Endometrial microvascular endothelial cells (primary cell): ENCODE data around the gene RASGRP4. TPM values are rescaled to one million over a fixed set of nuclear protein-coding genes. Genes with fewer than 3 reads are reported as not detected.

ENCODE experiments used
- in situ Hi-C: cut with HindIII; loops from 2 replicates; pipeline ENCODE4 v1.10.0; 2017; ENCODE audit warnings: low sequenced_read_pairs, low pct_unique_long_range_greater_than_20kb; ENCODE audit errors: inconsistent ontology term
- total RNA-seq: library from RNA; depleted of rRNA; stranded (reverse); fragments of >200 nt; gene quantifications from one replicate; pipeline ENCODE4 v1.2.3, GENCODE V29; 2015; ENCODE audit errors: inconsistent ontology term

RASGRP4 gene
- total RNA-seq, 1 donor from 2014 or later = not detected

DNA sequence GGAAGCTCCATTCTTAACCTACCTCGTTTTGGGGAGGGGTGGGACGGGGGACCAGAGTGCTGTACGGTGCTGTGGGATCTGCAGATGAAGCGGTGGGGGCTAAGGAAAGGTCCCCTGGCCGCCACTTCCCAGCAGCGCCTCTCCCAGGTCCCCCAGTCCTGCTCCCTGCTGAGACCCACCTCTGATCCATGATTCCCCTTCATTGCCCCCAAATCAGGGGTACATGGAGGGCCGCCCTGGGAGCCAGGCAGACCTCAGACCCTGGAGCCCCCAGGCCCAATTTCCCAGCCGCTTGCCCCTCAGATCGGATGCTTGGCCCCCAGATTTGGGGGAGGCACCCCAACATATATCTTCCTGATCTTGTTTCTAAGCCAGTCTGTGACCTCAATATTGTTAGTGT is 26.9 kb downstream of the RASGRP4 start:
- in situ Hi-C loops = no loop called here

GRCh38 chr19:38395381-38396114 is 30.5 kb downstream of the RASGRP4 start:
- in situ Hi-C loops = no loop called here

- in situ Hi-C loops = no loop called here
These were observed 31.5 kb downstream of the RASGRP4 start for GRCh38 chr19:38394488-38394887.

- in situ Hi-C loops = no loop called here
These were observed 33.2 kb downstream of the RASGRP4 start for GRCh38 chr19:38392707-38393308.

DNA sequence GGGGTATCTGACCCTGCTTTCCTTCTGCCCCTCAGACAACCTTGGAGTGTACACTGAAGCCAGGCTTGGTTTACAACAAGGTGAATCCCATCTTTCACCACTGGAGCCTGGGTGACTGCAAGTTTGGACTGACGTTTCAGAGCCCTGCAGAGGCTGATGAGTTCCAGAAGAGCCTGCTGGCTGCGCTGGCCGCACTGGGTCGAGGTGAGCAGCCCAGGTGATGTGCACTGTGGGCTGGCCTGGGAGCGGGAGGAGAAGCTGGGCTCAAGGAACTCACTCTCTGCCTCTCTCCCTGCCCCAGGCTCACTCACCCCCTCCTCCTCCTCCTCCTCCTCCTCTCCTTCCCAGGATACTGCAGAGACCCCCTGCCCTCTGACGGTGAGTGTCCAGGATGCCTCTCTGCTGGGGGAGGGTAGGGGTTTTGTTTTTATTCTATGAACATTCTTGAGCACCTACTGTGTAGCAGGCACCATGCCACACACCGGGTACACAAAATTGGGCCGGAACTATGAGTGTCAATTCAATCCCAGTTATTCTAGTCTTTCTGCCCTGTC is 34.0 kb downstream of the RASGRP4 start:
- in situ Hi-C loops = no loop called here

DNA sequence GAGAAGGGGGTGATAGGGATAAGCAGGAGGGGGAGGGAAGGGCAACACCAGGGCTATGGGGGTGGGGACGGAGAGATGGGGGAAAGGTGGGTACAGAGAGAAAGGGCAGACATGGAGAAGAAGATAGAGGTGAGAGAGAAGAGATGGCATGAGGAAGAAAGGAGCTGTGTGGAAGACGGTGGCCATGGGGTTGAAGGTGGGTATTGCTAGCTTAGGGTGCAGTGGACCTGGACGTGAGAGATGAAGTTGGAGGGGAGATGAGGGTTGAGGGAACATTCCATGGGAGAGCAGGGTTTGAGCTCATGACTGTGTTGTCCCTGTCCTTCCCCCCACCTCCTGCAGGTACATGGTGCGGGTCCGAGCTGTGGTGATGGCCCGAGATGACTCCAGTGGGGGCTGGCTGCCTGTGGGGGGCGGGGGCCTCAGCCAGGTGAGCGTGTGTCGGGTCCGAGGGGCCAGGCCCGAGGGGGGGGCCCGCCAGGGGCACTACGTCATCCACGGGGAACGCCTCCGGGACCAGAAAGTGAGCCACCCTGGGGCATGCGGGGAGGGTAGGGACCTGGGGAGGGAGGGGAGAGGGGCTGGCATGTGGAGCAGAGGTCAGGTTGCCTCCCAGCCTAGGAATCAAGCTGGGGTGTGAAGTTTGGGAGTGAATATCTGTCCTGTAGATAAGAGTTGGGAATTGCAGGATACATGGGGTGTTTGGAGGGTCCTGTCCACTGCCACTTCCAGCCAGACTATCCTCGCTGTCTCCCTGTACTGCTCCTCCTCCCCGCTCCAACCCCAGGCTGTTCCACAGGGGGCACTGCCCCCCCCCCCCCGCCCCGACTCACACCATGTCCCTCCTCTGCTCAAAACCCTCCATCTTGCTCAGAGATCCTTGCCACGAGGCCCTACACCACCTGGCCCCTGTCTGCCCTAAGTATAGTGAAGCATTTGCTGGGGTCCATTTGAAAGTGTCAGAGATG is 35.8 kb downstream of the RASGRP4 start:
- in situ Hi-C loops = no loop called here

DNA sequence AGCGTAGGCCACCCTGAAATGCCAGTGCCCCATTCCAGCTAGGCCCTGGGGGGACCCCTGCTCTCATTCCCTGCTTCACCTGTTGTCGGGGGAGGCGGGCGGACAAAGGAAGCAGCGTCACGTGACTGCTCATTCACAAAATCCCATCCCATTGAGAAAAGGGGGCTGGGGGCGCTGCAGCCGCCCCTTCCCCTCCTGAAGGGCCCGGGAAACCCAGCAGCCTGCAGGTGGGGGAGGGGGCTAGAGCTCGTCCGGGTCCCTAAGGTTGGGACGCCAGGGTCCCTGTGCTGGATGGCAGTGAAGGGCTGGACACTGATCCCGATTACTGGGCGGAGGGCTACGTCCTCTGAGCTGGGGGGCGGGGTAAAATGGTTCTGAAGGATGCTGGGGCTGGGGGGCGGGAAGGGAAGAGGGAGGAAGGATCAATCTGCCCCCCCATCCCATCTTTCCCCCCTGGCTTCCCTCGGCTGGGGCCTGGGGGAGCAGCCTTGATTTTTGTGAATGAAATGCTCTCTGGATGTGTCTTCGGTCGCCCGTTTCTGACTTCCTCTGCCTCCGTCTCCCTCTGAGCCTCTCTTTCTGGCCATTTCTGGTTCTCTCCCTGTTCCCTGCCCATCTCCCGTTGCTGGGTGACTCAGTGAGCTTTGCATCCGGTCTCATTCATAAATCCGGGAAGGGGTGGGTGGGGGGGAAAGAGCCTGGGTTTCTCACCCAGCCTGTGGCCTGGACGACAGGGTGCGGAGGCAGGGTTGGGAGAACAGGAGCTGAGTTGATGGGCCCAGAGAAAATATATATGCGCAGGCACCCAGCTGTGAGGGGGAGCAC is 36.7 kb downstream of the RASGRP4 start:
- in situ Hi-C loops = no loop called here

DNA sequence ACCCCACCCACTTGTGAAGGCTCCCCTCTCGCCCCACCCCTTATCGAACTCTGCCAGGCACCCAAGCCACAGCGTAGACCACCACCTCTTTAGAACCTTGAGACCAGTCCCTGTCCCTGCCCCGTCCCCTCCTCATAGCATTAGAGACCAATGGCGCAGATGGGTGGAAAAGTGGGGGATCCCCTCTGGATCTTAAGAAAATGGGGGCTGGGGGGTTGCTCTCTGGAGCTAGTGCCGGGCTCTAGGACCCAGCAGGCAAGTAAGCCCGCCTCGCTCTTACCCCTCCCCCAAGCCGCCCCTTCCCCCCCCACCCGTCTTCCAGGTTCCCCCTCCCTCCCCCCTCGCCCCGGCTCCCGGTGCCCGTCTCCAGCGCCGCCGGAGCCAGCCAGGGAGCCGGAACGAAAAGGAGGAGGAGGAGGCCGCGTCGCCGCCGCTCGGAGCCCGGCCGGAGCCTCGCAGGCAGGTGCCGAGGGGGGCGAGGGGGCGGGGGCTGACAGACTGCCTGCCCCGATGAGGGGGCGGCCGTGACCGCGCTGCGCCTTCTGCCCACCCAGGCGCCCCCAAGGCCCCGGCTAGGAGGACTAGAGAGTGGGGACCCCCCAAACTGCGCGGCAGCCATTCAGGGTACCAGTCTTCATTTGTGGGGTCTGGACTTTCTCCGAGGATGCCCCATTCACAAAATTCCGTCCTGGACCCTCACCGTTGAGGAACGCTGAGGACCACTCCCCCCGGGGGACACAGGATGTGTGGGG is 37.5 kb downstream of the RASGRP4 start, which contains the start of gene SPRED3:
Gene SPRED3 (plus strand): TSS at position 349 of the 752 bp plus-strand sequence. CDS start 1,606 bp downstream, outside the sequence.
- in situ Hi-C loops = no loop called here

DNA sequence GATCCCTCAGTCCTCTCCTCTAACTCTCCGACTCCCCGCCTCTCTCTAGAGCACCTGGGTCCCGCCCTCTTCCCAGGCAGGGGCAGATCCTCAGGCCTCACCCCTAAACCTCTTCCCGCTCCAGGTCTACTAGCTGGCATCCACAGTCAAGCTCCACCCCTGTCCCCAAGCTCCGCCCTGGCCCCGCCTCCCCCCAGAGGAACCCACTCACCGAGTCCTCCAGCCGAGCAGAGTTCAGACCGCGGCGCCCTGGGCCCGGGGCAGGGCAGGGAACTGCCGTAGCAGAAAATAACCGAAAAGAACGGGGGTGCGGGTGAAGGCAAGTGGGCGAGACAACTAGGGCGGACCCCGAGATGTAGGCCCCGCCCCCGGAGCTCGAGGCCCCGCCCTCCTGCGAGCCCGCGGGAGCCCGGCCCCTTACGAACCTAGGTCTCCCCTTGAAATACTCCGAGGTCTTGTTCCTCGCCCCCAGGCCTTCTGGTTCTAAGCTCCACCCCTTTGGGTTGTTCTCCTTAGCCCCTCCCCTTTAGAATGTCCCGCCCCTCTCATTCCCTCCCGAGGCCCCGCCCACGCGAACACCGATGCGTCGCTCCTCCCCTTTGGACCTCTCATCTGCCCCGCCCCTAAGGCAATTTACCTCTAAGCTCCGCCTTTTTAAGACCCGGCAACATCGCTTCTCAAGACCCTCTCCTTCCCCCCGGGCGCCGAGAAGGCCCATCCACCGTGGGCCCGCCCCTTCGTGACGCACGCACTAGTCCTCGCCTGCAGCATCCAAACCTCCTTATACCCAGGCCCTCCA is 38.3 kb downstream of the RASGRP4 start, which contains the start of gene GGN:
Gene GGN (minus strand): TSS at position 485 of the 799 bp plus-strand sequence. CDS start 773 bp downstream, outside the sequence.
- in situ Hi-C loops = no loop called here

DNA sequence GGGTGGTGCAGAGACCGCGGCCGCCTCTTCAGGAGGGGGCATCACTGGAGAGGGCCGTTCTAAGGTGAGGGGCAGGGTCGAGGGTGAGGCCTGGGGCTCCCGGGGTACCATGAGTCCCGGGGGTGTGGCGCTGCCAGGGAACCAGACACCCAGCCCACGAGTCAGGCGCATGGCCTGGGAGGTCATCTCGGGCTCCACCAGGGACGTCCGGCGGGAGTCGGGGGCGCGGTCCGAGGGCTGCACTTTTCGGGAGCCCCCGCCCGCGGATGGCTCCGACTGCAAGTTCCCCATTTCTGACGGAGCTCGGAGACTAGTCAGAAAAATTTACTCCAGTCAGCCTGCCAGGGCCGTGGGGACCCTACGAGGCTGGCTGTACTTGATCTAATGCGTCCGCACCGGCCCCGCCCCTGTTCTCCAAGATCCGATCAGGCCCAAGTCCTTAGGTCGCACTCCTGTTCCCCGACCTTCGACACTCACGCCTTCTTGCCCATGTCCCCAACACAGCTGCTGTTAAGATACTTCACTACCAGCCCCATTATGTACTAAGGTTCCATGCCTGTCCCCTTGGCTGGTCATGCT is 39.0 kb downstream of the RASGRP4 start:
- in situ Hi-C loops = no loop called here

DNA sequence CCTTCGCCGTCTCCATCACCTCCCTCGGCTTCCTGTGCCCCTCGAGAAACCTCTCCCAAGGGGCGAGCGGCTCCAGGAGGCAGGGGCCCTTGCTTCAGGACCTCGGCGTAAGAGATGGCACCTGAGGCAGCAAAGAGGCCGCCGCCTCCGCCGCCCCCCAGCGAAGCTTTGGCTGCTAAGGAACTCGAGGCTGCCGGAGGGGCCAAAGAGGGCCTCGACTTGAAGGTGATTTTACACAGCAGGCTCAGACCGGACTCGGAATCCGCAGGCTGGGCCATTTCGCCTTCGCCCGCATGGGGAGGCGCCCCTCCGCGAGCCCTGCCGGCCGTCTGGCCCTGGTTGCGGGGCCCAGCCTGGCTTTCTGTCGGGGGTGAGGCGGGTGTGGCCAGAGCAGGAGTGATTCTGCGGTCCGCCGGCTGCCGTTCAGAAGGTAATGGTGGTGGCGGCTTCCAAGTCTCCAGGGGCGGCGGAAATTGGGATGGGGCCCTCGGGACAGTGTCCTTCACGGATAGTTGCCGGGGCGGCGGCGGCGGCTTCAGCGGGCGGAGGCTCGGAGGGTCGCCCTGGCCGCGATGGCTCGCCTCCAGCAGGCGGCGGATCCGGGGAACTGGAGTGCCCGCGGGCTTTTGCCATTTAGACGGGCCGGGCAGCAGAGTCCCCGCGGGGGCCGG is 39.6 kb downstream of the RASGRP4 start:
- in situ Hi-C loops = no loop called here

GRCh38 chr19:38385804-38386257 is 40.2 kb downstream of the RASGRP4 start:
- in situ Hi-C loops = no loop called here

DNA sequence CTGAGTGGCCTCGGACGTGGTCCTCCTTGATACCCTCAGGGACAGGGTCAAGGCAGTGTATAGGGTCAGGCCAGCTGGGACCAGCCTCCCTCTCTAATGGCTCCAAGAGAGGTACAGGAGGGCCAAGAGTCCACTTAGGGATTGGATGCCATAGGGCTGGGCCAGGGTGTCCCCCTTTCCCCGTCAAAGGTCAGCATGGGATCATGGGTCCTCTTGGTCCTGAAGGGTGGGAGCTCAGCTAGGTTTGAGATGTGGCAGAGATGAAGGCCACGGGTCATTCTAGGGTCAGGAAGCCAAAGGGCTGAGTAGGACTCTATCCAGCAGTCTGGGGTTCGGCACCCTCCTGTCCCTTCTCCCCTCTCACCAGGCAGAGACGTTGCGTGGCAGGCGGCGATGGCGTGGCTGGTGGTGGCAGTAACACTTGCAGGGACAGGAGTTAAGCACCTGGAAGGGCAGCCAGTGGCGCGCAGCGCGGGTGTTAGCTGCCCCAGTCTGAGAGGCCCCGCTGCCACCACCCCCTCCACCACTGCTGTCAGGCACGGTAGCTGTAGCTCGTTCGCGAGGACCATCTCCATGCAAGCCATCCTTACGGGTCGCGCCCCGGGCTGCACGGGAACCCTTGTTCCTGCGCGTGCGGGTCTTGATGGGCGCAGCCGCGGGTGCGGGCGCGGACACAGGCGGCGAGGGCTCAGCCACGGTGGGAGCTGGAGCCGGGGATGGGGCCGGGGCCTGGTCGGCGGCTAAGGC is 40.8 kb downstream of the RASGRP4 start:
- in situ Hi-C loops = no loop called here

DNA sequence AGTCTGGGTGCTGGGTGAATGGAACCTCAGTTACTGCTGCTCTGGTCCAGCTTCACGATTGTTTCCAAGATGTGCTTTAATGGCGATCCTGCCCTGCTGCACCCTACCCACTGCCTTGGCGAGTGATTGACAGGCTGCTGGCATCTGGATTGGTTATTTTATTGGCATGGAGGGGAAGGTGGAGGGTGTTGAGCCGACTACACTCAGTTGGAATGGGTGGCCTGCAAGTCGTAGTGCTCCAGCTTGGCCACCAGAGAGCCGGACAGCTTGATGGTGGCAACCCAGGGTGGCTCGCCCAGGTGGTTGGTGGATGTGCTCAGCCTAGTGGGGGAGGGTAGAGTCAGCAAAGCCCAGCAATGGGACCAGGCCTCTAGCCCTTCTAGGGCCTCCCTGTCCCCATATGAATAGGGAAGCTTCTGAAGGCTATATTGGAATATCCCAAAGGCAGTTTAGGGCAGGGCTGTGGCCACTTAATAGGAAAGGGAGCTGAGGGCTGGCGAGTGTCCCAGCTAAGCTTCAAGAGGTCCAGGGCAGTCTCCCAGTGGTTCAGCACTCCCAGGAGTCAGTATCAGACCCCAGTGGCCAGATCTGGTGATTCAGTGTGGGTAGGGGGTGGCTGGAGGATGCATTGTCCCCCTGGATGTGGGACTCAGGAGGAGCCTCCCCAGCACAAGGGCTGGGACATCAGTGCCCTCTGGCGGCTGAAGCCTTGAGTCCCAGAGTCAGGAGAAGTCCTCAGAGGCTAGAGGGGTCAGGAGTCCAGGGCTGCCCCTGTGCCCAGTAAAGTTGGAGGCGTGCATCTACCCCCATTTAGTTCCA is 41.6 kb downstream of the RASGRP4 start:
- in situ Hi-C loops = no loop called here
